GM19372 (cell line): ENCODE data around the gene POMT2.

Experiments used
- ATAC-seq: cut with Tn5 transposase; IDR thresholded peaks from one replicate; pipeline ENCODE4 v1.9.1; 2021; ENCODE audit warnings: mild to moderate bottlenecking, low read depth, moderate library complexity; ENCODE audit not compliant: unreplicated experiment

The POMT2 gene

GRCh38 chr14:77245820-77246219 lies 74.9 kb downstream of the POMT2 start:
- no peak for ATAC-seq

- ATAC-seq, result no peak
Observed at GRCh38 chr14:77243853-77244252, 76.8 kb downstream of the POMT2 start.

GRCh38 chr14:77242752-77243151 lies 77.9 kb downstream of the POMT2 start:
- ATAC-seq, result no peak

GRCh38 chr14:77241955-77242354 lies 78.7 kb downstream of the POMT2 start:
- no peak for ATAC-seq

- no peak for ATAC-seq
Observed at GRCh38 chr14:77240336-77240915, 80.3 kb downstream of the POMT2 start.

GRCh38 chr14:77239412-77239811 lies 81.3 kb downstream of the POMT2 start:
- no peak for ATAC-seq

- no peak for ATAC-seq
Observed at GRCh38 chr14:77238996-77239395, 81.7 kb downstream of the POMT2 start.

- ATAC-seq, result no peak
Observed at GRCh38 chr14:77238356-77238755, 82.3 kb downstream of the POMT2 start.

- ATAC-seq, result no peak
Observed at GRCh38 chr14:77236814-77237213, 83.9 kb downstream of the POMT2 start.

GRCh38 chr14:77231721-77232120 lies 89.0 kb downstream of the POMT2 start:
- no peak for ATAC-seq

- ATAC-seq, result no peak
Observed at GRCh38 chr14:77230914-77231313, 89.8 kb downstream of the POMT2 start.

GRCh38 chr14:77228056-77228455 lies 92.6 kb downstream of the POMT2 start:
- ATAC-seq, result no peak

- ATAC-seq, result no peak
Observed at GRCh38 chr14:77225892-77226557, 94.7 kb downstream of the POMT2 start.

- ATAC-seq, result no peak
Observed at GRCh38 chr14:77225254-77225653, 95.4 kb downstream of the POMT2 start.
